Astrocyte (in vitro differentiated cells and primary cell): Measurements from ENCODE around the gene MIB2.

Experiments used
- EZH2 ChIP-seq: IDR thresholded peaks from 2 replicates; pipeline ENCODE4 v1.6.1; 2012; ENCODE audit warnings: mild to moderate bottlenecking, low read length, inconsistent platforms; ENCODE audit not compliant: insufficient read depth
- TF ChIP-seq, protein P1 (sequence below): IDR thresholded peaks from 2 replicates; pipeline ENCODE4 v1.5.1; 2011; ENCODE audit warnings: low read depth, mild to moderate bottlenecking, inconsistent platforms, low read length, moderate library complexity; ENCODE audit not compliant: insufficient read depth

DNA sequence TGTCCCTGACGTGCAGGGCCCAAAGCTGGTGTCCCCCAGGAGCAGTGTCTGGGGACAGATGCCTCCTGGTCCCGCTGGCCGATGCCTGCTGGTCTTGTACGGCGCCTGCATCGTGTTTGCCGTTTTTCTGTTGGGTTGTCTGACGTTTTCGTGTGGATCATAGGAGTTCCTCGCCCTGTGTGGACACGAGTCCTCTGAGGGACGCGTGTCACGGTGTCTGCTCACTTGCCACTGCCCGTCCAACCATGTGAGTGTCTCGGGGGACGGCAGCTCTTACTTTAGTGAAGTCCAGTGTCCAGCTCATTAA, 7.4 kb downstream of the MIB2 start:
- TF ChIP-seq, protein P1, sequence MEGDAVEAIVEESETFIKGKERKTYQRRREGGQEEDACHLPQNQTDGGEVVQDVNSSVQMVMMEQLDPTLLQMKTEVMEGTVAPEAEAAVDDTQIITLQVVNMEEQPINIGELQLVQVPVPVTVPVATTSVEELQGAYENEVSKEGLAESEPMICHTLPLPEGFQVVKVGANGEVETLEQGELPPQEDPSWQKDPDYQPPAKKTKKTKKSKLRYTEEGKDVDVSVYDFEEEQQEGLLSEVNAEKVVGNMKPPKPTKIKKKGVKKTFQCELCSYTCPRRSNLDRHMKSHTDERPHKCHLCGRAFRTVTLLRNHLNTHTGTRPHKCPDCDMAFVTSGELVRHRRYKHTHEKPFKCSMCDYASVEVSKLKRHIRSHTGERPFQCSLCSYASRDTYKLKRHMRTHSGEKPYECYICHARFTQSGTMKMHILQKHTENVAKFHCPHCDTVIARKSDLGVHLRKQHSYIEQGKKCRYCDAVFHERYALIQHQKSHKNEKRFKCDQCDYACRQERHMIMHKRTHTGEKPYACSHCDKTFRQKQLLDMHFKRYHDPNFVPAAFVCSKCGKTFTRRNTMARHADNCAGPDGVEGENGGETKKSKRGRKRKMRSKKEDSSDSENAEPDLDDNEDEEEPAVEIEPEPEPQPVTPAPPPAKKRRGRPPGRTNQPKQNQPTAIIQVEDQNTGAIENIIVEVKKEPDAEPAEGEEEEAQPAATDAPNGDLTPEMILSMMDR = no peak
- TF ChIP-seq EZH2 = no peak
